GF-D8 (cell line): ENCODE data around the gene RRP8.

ENCODE experiments used
- DNase-seq: peaks from one replicate; lab custom pipeline; 2025; lab: John Stamatoyannopoulos, UW

Gene RRP8

GRCh38 chr11:6632116-6633073 lies 29.0 kb upstream of the RRP8 start:
- DNase-seq, result no peak

- no peak for DNase-seq
These were observed 28.0 kb upstream of the RRP8 start for GRCh38 chr11:6631361-6631890.

- DNase-seq, result no peak
These were observed 27.3 kb upstream of the RRP8 start for GRCh38 chr11:6630632-6631291.

GRCh38 chr11:6629892-6630631 lies 26.6 kb upstream of the RRP8 start:
- no peak for DNase-seq

GRCh38 chr11:6629573-6629891 lies 26.1 kb upstream of the RRP8 start:
- no peak for DNase-seq

- DNase-seq, result no peak
These were observed 25.1 kb upstream of the RRP8 start for GRCh38 chr11:6628526-6628925.

GRCh38 chr11:6627762-6628241 lies 24.4 kb upstream of the RRP8 start:
- DNase-seq, result no peak

GRCh38 chr11:6626971-6627761 lies 23.8 kb upstream of the RRP8 start:
- no peak for DNase-seq

GRCh38 chr11:6625832-6626420 lies 22.5 kb upstream of the RRP8 start:
- no peak for DNase-seq

GRCh38 chr11:6625156-6625831 lies 21.9 kb upstream of the RRP8 start:
- DNase-seq, result no peak

GRCh38 chr11:6623391-6624363 lies 20.3 kb upstream of the RRP8 start:
- no peak for DNase-seq

- no peak for DNase-seq
These were observed 19.1 kb upstream of the RRP8 start for GRCh38 chr11:6622261-6623171.

- no peak for DNase-seq
These were observed 18.3 kb upstream of the RRP8 start for GRCh38 chr11:6621711-6622211.

- DNase-seq, result peak; percentile 14
These were observed 17.2 kb upstream of the RRP8 start for GRCh38 chr11:6620636-6621035.

- peak; percentile 59 for DNase-seq
These were observed 15.8 kb upstream of the RRP8 start, which contains the start of gene TPP1 for GRCh38 chr11:6619004-6619745. TSS of gene TPP1 (minus strand) at chr11:6619422. CDS start at chr11:6619400, 22 bp downstream.

GRCh38 chr11:6618117-6619003 lies 14.9 kb upstream of the RRP8 start:
- DNase-seq, result peak; percentile 26
